ENCODE measurements around the gene ZNF831. TPM values are rescaled to one million over a fixed set of nuclear protein-coding genes. Genes with fewer than 3 reads are reported as not detected.

Gene ZNF831
- total RNA-seq, 2 experiments from 2014 or later = 7.0 to 8.6 TPM

GRCh38 chr20:59165396-59165795 lies 1.8 kb downstream of the ZNF831 start:
- ATAC-seq = no peak
- CTCF ChIA-PET = interaction anchor here (0.5 to 3.3 kb wide), 9 partner anchors 8 to 122 kb away, joined by 3 to 45 read pairs (median 5); no protein-coding TSS in a partner anchor

GRCh38 chr20:59165891-59166709 lies 2.5 kb downstream of the ZNF831 start:
- CTCF ChIA-PET = interaction anchor here (0.8 to 3.3 kb wide), 9 partner anchors 8 to 123 kb away, joined by 3 to 45 read pairs (median 5); no protein-coding TSS in a partner anchor
- H3K27me3 Mint-ChIP-seq = no peaks in the 10 kb centered on the region
- peaks cover 15% of the 10 kb centered on the region for H3K36me3 Mint-ChIP-seq (ENCODE audit: low read depth)
- peak overlapping the region; percentile 76 for H3K4me3 Mint-ChIP-seq
- peak overlapping the region; percentile 94 for H3K27ac Mint-ChIP-seq
- ATAC-seq (peak; percentile 69), DNase-seq (peak; percentile 62)
- POLR2A ChIA-PET = interaction anchor here (0.6 to 3.1 kb wide), 4 partner anchors 9 to 124 kb away, joined by 3 to 21 read pairs (median 4); no protein-coding TSS in a partner anchor
- peaks cover 89% of the 10 kb centered on the region for H3K4me1 Mint-ChIP-seq
- intact Hi-C loops (cut with DNase I, micrococcal nuclease) = loop anchor here (1.0 to 10.0 kb wide), 12 partner anchors 11 to 861 kb away; partner anchors contain the start of genes ATP5F1E (in 1 of the 2), RAB22A (in 1 of the 2) and STX16 (in 1 of the 2)
- H3K9me3 Mint-ChIP-seq (ENCODE audit: low read depth) = peaks cover 3% of the 10 kb centered on the region

More at GRCh38 chr20:59165396-59165795, 1.8 kb downstream of the ZNF831 start:
- peaks cover 19% of the 10 kb centered on the region for H3K36me3 Mint-ChIP-seq (ENCODE audit: low read depth)
- no peaks in the 10 kb centered on the region for H3K27me3 Mint-ChIP-seq
- H3K4me1 Mint-ChIP-seq = peaks cover 89% of the 10 kb centered on the region
- H3K4me3 Mint-ChIP-seq = peak overlapping the region; percentile 76
- POLR2A ChIA-PET = interaction anchor here (0.6 to 3.1 kb wide), 4 partner anchors 10 to 124 kb away, joined by 3 to 21 read pairs (median 4); no protein-coding TSS in a partner anchor
- peak overlapping the region; percentile 94 for H3K27ac Mint-ChIP-seq
- peaks cover 3% of the 10 kb centered on the region for H3K9me3 Mint-ChIP-seq (ENCODE audit: low read depth)
- no peak for DNase-seq
- intact Hi-C loops (cut with DNase I, micrococcal nuclease) = loop anchor here (5.0 to 10.0 kb wide), 6 partner anchors 42 to 861 kb away; partner anchors contain the start of genes ATP5F1E (in 1 of the 2), RAB22A (in 1 of the 2) and STX16 (in 1 of the 2)

- peaks cover 98% of the 10 kb centered on the region for H3K4me1 Mint-ChIP-seq
- ChIA-PET CTCF (interaction anchor here (0.9 to 2.9 kb wide), 4 partner anchors 14 to 83 kb away, joined by 3 to 10 read pairs (median 5); no protein-coding TSS in a partner anchor), POLR2A (interaction anchor here (0.7 kb wide), 1 partner anchor 767 kb away, joined by 3 read pairs; no protein-coding TSS in a partner anchor)
- peaks cover 38% of the 10 kb centered on the region for H3K36me3 Mint-ChIP-seq (ENCODE audit: low read depth)
- H3K27me3 Mint-ChIP-seq = no peaks in the 10 kb centered on the region
- no peak overlapping the region for H3K4me3 Mint-ChIP-seq
- ATAC-seq = no peak
- H3K27ac Mint-ChIP-seq = peak overlapping the region; percentile 23
- H3K9me3 Mint-ChIP-seq (ENCODE audit: low read depth) = peaks cover 3% of the 10 kb centered on the region
- DNase-seq = no peak
- intact Hi-C loops (cut with DNase I, micrococcal nuclease) = no loop called here
Measured at GRCh38 chr20:59170406-59171349, 7.1 kb downstream of the ZNF831 start.

GRCh38 chr20:59171986-59172385 lies 8.4 kb downstream of the ZNF831 start:
- ChIA-PET POLR2A (no interaction called here), CTCF (interaction anchor here (2.7 to 2.9 kb wide), 2 partner anchors 10 to 19 kb away, joined by 7 to 10 read pairs; no protein-coding TSS in a partner anchor)
- ATAC-seq (no peak), DNase-seq (no peak)
- H3K4me1 Mint-ChIP-seq = peaks cover 97% of the 10 kb centered on the region
- H3K27ac Mint-ChIP-seq = no peak overlapping the region
- no peak overlapping the region for H3K4me3 Mint-ChIP-seq
- intact Hi-C loops (cut with DNase I, micrococcal nuclease) = no loop called here
- peaks cover 3% of the 10 kb centered on the region for H3K9me3 Mint-ChIP-seq (ENCODE audit: low read depth)
- no peaks in the 10 kb centered on the region for H3K27me3 Mint-ChIP-seq
- H3K36me3 Mint-ChIP-seq (ENCODE audit: low read depth) = peaks cover 45% of the 10 kb centered on the region

DNA sequence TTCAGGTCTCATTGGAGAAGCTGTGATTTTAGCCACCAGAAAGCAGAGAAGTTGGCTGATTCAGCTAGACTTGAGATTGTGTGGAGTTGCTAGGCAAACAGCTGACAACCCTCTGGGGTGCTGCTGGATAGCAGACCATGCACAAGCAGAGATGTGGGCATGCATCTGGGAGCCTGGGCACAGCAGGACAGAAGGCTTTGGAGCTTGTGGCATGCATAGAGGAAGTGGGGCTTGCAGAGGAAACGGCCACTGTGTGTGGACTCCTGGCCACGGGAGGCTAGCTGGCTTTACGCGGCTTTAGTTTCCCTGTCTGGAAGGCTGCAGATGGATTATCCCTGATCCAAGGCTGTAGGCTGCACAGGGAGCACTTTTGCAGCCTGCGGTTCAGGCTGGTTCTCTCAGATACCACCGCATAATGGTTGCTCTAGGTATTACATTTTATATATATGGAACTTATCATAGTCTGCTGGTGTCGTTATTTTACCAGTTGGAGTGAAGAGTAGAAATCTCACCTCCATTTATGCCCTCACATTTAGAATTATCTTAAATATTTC lies 10.4 kb downstream of the ZNF831 start:
- peaks cover 52% of the 10 kb centered on the region for H3K36me3 Mint-ChIP-seq (ENCODE audit: low read depth)
- intact Hi-C loops (cut with DNase I, micrococcal nuclease) = no loop called here
- ChIA-PET CTCF (interaction anchor here (0.7 to 2.7 kb wide), 5 partner anchors 8 to 86 kb away, joined by 4 to 8 read pairs (median 6); partner anchors contain the start of gene ZNF831), POLR2A (interaction anchor here (0.6 kb wide), 1 partner anchor 64 kb away, joined by 3 read pairs; no protein-coding TSS in a partner anchor)
- H3K4me3 Mint-ChIP-seq = no peak overlapping the region
- ATAC-seq (no peak), DNase-seq (no peak)
- peaks cover 97% of the 10 kb centered on the region for H3K4me1 Mint-ChIP-seq
- H3K27me3 Mint-ChIP-seq = no peaks in the 10 kb centered on the region
- H3K27ac Mint-ChIP-seq = peak overlapping the region; percentile 72
- peaks cover 3% of the 10 kb centered on the region for H3K9me3 Mint-ChIP-seq (ENCODE audit: low read depth)

- Mint-ChIP-seq H3K4me3 (no peak overlapping the region), H3K4me1 (peaks cover 93% of the 10 kb centered on the region), H3K36me3 (ENCODE audit: low read depth) (peaks cover 46% of the 10 kb centered on the region), H3K27me3 (no peaks in the 10 kb centered on the region), H3K9me3 (ENCODE audit: low read depth) (peaks cover under 1% of the 10 kb centered on the region), H3K27ac (peak overlapping the region; percentile 72)
- ChIA-PET POLR2A (interaction anchor here (0.7 kb wide), 1 partner anchor 9 kb away, joined by 3 read pairs; no protein-coding TSS in a partner anchor), CTCF (interaction anchor here (0.5 to 1.7 kb wide), 8 partner anchors 8 to 321 kb away, joined by 3 to 7 read pairs (median 4); partner anchors contain the start of gene ATP5F1E)
- no peak for ATAC-seq
- intact Hi-C loops (cut with DNase I, micrococcal nuclease) = no loop called here
- no peak for DNase-seq
Measured at GRCh38 chr20:59175002-59175401, 11.4 kb downstream of the ZNF831 start.

DNA sequence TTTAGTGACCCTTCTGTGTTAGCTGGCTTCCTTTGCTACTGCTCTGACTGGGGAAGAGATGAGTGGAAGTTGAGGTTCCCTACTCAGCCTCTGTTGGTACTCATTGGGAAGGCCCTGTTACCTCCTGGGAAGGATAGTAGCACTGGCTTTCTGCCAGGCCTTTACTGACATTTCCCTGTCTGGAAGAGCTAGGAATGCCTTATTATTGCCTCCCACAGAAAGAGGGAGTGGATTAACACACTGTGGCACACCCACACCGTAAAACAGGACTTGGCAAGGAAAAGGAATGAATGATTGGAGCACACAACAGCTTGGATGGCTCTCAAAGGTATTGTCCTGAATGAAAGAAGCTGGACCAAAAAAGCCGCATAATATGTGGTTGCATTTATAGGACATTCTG lies 12.2 kb downstream of the ZNF831 start:
- H3K9me3 Mint-ChIP-seq (ENCODE audit: low read depth) = no peaks in the 10 kb centered on the region
- ChIA-PET CTCF (interaction anchor here (0.9 to 1.7 kb wide), 4 partner anchors 11 to 144 kb away, joined by 3 to 7 read pairs (median 4); partner anchors contain the start of gene ATP5F1E), POLR2A (interaction anchor here (0.6 kb wide), 1 partner anchor 10 kb away, joined by 4 read pairs; no protein-coding TSS in a partner anchor)
- ATAC-seq = no peak
- intact Hi-C loops (cut with DNase I, micrococcal nuclease) = no loop called here
- DNase-seq = no peak
- peaks cover 86% of the 10 kb centered on the region for H3K4me1 Mint-ChIP-seq
- no peaks in the 10 kb centered on the region for H3K27me3 Mint-ChIP-seq
- H3K36me3 Mint-ChIP-seq (ENCODE audit: low read depth) = peaks cover 43% of the 10 kb centered on the region
- H3K4me3 Mint-ChIP-seq = no peak overlapping the region
- peak overlapping the region; percentile 16 for H3K27ac Mint-ChIP-seq

DNA sequence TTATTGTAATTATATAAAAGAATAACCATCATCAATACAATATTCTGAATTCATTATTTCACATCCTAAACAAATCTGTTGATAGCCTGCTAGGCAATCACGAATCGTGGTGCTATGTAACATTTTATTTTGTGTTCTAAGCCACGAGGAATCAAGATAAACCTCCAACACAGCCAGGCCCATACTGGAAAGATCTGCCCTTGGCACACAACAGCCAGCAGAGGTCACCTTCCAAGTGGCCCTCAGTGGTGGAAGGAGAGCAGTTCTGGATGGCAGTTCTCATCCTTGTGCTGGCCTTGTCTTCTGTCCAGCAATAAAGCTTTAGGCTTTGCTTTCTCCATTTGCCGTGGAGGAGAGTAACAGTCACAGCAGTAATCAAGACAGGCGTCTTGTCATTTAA lies 13.2 kb downstream of the ZNF831 start:
- ATAC-seq = no peak
- Mint-ChIP-seq H3K36me3 (ENCODE audit: low read depth) (peaks cover 48% of the 10 kb centered on the region), H3K27ac (no peak overlapping the region), H3K27me3 (no peaks in the 10 kb centered on the region), H3K9me3 (ENCODE audit: low read depth) (no peaks in the 10 kb centered on the region), H3K4me1 (peaks cover 84% of the 10 kb centered on the region), H3K4me3 (no peak overlapping the region)
- ChIA-PET POLR2A (no interaction called here), CTCF (interaction anchor here (1.6 to 1.8 kb wide), 2 partner anchors 11 to 45 kb away, joined by 5 read pairs; no protein-coding TSS in a partner anchor)
- DNase-seq = no peak
- intact Hi-C loops (cut with DNase I, micrococcal nuclease) = loop anchor here (1.0 kb wide), 1 partner anchor 11 kb away; no protein-coding TSS in a partner anchor

DNA sequence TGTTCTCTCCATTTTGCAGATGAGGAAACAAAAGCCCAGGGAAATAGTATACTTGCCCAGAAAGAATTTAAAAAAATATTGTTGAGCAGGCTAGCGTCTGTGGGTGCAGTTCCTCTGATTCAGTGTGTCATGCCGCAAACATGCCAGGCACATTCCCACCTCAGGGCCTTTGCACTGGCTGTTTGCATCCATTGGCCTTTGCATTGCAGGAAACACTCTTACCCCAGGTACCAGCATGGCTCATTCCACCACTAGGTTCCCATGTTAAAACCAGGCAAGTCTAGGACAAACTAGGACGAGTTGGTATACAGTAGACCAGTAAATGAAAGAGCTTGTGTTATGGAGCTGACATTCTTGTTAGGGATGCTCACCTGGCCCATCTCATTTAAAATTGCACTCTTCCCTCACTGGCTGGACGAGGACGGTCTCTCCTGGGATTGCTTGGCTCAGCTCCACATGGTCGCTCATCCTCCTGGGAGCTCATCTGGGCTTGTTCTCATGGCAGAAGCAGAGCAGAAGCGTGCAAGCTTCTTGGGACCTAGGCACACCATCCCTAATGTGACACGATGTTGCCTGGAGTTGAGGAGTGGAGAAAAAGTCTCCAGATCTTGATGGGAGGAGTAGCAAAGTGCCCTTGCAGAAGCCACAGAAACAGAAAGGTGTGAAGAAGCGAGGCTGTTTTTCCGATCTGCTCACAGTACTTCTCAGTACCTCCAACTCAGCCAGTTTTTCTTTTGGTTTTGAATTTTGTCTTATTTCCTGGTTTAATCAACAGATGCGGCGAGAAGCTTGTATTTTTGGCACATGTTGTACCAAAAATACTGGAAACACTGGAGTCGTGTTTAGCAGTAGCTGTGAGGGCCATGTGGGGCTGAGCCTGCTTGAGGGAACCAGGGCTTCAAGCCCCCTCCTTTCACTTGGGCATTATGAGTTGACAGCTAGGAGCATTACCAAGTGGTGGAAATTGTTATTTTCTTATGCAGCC lies 13.9 kb downstream of the ZNF831 start:
- H3K4me1 Mint-ChIP-seq = peaks cover 84% of the 10 kb centered on the region
- POLR2A ChIA-PET = interaction anchor here (0.5 to 1.1 kb wide), 5 partner anchors 54 to 289 kb away, joined by 3 read pairs; no protein-coding TSS in a partner anchor
- peak overlapping the region; percentile 55 for H3K4me3 Mint-ChIP-seq
- no peaks in the 10 kb centered on the region for H3K27me3 Mint-ChIP-seq
- CTCF ChIA-PET = interaction anchor here (0.7 to 2.0 kb wide), 13 partner anchors 10 to 313 kb away, joined by 3 to 11 read pairs (median 5); no protein-coding TSS in a partner anchor
- peaks cover 44% of the 10 kb centered on the region for H3K36me3 Mint-ChIP-seq (ENCODE audit: low read depth)
- peak overlapping the region; percentile 85 for H3K27ac Mint-ChIP-seq
- peak; percentile 69 for DNase-seq
- H3K9me3 Mint-ChIP-seq (ENCODE audit: low read depth) = no peaks in the 10 kb centered on the region
- intact Hi-C loops (cut with DNase I, micrococcal nuclease) = loop anchor here (1.0 to 2.0 kb wide), 3 partner anchors 11 to 33 kb away; partner anchors contain the start of gene ZNF831 (in 1 of the 2)
- ATAC-seq = peak; percentile 88
